NCI-H2107 treated with DMSO at 0.1 percent for 48 hours (cell line): ENCODE results near the gene CLDN12.
"Not testable (repeated sequence)": the region's sequence is repeated elsewhere in the genome, so short reads cannot be mapped to it uniquely, and the experiment has no call there.

Experiments
- DNase-seq: peaks from one replicate; lab custom pipeline; 2025; ENCODE audit not compliant: unreplicated experiment; lab: John Stamatoyannopoulos, UW

CLDN12 gene

DNA sequence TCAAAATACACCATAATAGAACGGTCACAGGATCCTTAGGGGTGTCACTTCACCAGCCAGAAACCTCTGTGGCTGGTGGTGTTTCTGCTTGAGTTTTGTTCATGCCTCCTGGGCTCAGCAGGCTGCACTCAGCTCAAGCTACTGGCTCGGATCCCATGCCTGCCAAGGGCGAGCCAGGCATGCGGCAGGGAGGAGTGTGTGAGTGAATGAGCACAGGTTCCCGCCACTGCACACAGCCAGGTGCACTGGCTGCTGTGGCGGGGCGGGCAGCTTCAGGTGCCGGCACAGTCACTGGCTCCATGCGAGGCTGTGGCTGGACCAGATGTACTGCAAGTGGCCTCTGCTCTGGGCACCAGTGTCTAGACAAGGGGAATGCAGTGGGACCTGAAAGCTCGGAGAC lies 29.5 kb downstream of the CLDN12 start:
- DNase-seq: no peak

- DNase-seq: no peak
These were observed 30.0 kb downstream of the CLDN12 start for GRCh38 chr7:90433221-90433620.

GRCh38 chr7:90445633-90446032 lies 42.4 kb downstream of the CLDN12 start:
- DNase-seq: no peak

GRCh38 chr7:90446137-90446899 lies 43.1 kb downstream of the CLDN12 start:
- no peak for DNase-seq

DNA sequence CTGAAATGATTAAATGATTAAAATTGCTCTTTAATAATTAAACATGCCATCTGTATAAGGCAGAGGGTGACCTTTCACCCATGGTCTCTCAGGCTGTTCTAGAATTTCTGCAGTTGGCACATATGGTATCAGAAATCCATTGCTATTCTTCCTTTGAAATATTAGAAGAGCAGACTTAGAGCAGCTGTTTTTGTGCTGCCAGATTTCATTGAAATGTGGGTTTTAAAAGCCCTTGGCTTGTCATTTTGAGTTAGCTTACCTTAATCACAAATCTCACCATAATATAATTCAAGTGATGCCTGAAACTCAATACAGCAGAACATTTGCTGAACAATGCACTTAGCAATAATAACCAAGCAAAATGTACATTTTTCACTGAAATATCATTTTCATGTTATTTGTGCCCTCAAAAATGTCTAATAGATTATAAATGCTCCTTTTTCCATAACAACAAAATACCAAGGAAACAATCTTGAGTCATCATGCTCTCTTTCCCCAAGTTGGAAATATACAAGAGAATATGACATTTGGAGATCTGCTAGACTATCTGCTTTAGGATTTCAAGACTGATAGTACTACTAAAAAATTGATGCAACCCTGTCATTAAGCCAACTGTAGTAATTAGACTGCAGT lies 50.1 kb downstream of the CLDN12 start:
- DNase-seq: peak; percentile 43

- DNase-seq: no peak
These were observed 50.7 kb downstream of the CLDN12 start for GRCh38 chr7:90453931-90454330.

DNA sequence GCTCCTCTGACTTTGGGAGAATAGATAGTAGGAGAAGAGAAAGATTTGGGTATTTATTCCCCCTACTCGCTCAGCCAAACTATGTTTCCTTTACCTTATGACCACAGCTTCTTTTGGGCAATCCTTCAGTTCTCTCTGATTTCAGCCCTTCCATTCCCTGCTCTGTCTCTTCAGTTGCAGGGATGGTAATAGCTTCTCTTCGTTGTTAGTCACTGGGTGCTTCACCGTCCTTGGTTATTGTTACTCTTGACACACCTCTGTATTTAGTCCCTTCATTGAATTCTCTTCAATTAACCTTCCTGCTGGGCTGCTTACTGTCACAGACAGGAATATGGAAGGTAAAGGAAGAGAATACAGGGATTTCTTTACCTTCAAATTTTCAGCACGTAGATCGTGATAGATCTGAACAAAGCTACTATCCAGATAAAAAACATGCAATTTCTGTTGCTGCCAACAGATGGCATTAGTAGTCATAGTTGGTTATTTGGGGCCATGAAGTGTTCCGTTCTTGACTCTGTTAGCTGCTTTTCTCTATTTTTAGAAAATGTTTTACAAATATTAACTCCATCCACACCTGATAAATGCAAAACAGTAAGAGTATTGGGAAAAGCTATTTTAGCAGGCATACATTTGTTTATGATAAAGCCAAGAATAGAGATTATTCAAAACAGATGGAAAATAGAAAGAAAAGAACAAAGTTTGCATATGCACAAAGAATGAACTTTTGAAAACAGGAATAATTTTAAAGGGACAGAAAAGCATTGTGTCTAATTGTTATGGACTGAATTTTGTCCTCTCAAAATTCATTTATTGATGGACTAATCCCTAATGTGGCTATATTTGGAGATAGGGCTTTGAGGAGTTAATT lies 52.1 kb downstream of the CLDN12 start:
- DNase-seq: peak; percentile 70

GRCh38 chr7:90458104-90458503 lies 54.8 kb downstream of the CLDN12 start:
- no peak for DNase-seq

DNA sequence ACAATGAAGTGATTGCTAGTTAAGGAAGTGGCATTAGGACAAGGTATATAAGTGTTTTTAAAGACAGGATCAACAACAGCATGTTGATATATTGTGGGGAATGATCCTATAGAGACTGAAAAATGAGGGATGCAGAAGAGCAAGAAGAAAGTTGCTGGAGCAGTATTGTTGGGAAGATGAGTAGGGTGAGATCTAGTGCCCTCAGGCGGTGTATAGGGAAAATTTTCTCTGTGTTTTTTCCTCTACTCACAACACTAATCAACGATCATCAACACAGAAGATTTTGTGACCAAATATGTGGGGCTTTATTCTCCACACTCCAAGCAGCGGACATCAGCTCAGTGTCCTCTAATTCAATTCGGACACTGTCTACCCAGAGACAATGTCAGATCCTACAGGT lies 56.6 kb downstream of the CLDN12 start:
- DNase-seq: no peak

- peak; percentile 33 for DNase-seq
These were observed 58.0 kb downstream of the CLDN12 start for GRCh38 chr7:90461219-90461618.

DNA sequence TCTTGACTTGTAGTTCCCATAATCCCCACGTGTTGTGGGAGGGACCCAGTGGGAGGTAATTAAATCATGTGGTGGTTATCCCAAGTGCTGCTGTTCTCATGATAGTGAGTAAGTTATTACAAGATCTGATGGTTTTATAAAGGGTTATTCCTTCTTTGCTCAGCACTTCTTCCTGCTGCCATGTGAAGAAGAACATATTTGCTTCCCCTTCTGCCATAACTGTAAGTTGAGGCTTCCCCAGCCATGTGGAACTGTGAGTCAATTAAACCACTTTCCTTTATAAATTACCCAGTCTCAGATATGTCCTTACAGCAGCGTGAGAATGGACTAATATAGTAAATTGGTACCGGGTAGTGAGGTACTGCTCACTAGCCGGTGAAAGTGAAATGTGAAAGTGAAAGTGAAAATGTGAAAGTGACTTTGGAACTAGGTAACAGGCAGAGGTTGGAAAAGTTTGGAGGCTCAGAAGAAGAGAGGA lies 59.9 kb downstream of the CLDN12 start:
- not testable (repeated sequence) for DNase-seq
